Ovary (tissue), 3 donors: ENCODE measurements around the gene MEGF9.

ENCODE experiments used
- CTCF ChIP-seq, 3 donors: fragments of 450-650 bp in 2 of 3; fragments of 200-600 bp in 1 of 3; IDR thresholded peaks; one replicate each; pipeline versions ENCODE4 v1.5.1 to v1.8.0; 2016 to 2022; ENCODE audit warnings: antibody characterized with exemption in 3 of 3, mild to moderate bottlenecking in 1 of 3
- EP300 ChIP-seq: sonication (generic); formaldehyde crosslinking; IDR thresholded peaks from one replicate; pipeline ENCODE4 v1.6.1; 2017; ENCODE audit warnings: antibody characterized with exemption
- POLR2A ChIP-seq: fragments of 450-650 bp; IDR thresholded peaks from one replicate; pipeline ENCODE4 v1.6.1; 2017; ENCODE audit warnings: antibody characterized with exemption, mild to moderate bottlenecking, moderate library complexity
- donor health status: DM: no; HTN: no; CAD: no.

GRCh38 chr9:120567081-120567480, 147.2 kb downstream of the MEGF9 start:
- no peak for TF ChIP-seq CTCF (IDR thresholded peaks at IDR 0.05)
- no peak for TF ChIP-seq POLR2A
- TF ChIP-seq EP300, result no peak
